GM12864 (cell line): Measurements from ENCODE around the gene SSBP1.
"Not testable (repeated sequence)": the region's sequence is repeated elsewhere in the genome, so short reads cannot be mapped to it uniquely, and the experiment has no call there.

Experiments used
- DNase-seq: peaks from one replicate; pipeline ENCODE4 v3.0.0-alpha.2; 2011; ENCODE audit warnings: low read depth
- H3K4me3 ChIP-seq: 2 replicates; pipeline ENCODE4 v1.5.1; 2011; ENCODE audit warnings: mild to moderate bottlenecking, low read depth, low read length, control low read depth
- TF ChIP-seq, protein P1 (sequence below): IDR thresholded peaks from 2 replicates; pipeline ENCODE4 v1.5.1; 2011; ENCODE audit warnings: low read depth, mild to moderate bottlenecking, moderate library complexity, low read length, control low read depth, inconsistent platforms; ENCODE audit errors: missing control alignments

Gene SSBP1

GRCh38 chr7:141754939-141755338, 16.8 kb downstream of the SSBP1 start:
- DNase-seq = no peak
- no peak overlapping the region for H3K4me3 ChIP-seq
- TF ChIP-seq, protein P1, sequence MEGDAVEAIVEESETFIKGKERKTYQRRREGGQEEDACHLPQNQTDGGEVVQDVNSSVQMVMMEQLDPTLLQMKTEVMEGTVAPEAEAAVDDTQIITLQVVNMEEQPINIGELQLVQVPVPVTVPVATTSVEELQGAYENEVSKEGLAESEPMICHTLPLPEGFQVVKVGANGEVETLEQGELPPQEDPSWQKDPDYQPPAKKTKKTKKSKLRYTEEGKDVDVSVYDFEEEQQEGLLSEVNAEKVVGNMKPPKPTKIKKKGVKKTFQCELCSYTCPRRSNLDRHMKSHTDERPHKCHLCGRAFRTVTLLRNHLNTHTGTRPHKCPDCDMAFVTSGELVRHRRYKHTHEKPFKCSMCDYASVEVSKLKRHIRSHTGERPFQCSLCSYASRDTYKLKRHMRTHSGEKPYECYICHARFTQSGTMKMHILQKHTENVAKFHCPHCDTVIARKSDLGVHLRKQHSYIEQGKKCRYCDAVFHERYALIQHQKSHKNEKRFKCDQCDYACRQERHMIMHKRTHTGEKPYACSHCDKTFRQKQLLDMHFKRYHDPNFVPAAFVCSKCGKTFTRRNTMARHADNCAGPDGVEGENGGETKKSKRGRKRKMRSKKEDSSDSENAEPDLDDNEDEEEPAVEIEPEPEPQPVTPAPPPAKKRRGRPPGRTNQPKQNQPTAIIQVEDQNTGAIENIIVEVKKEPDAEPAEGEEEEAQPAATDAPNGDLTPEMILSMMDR = peak; percentile 49

- no peak for DNase-seq
- TF ChIP-seq, protein P1 = no peak
- H3K4me3 ChIP-seq = no peak within 1 kb of the TSS
Observed at GRCh38 chr7:141763797-141764196, 25.6 kb downstream of the SSBP1 start, which contains the start of gene TAS2R3. Gene TAS2R3 (plus strand): TSS chr7:141764097. CDS start chr7:141764159, 62 bp downstream.

- H3K4me3 ChIP-seq, DNase-seq: not testable (repeated sequence)
Observed at GRCh38 chr7:141770083-141770583, 32.0 kb downstream of the SSBP1 start.

DNA sequence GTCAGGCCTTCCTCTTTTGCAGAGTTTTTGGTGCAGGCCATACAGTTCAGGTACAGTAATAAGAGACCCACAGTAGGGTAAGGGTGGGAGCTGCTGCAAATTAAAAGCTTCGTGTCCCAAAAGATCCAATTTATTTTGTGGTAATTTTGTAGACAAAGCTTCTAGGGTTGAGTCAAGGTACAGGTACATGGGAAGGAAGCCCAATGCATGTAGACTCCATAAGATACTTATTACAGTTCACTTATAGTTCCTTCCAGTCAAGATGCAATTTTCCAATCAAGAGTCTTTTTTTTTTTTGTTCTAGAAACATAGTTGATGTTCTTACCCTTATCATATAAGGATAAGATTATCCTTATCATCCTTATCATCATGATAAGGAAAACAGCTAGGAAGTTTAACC, 38.2 kb downstream of the SSBP1 start, which contains the start of gene TAS2R4:
Gene TAS2R4 (plus strand): TSS at position 301 of the 400 bp plus-strand sequence. CDS start 1,815 bp downstream, outside the sequence.
- TF ChIP-seq, protein P1 = no peak
- DNase-seq = no peak
- no peak within 1 kb of the TSS for H3K4me3 ChIP-seq

GRCh38 chr7:141785706-141786552, 47.8 kb downstream of the SSBP1 start:
- H3K4me3 ChIP-seq = no peak overlapping the region
- peak; percentile 16 for DNase-seq
- TF ChIP-seq, protein P1 = peak; percentile 75

GRCh38 chr7:141788296-141788695, 50.1 kb downstream of the SSBP1 start:
- H3K4me3 ChIP-seq = no peak overlapping the region
- no peak for DNase-seq

DNA sequence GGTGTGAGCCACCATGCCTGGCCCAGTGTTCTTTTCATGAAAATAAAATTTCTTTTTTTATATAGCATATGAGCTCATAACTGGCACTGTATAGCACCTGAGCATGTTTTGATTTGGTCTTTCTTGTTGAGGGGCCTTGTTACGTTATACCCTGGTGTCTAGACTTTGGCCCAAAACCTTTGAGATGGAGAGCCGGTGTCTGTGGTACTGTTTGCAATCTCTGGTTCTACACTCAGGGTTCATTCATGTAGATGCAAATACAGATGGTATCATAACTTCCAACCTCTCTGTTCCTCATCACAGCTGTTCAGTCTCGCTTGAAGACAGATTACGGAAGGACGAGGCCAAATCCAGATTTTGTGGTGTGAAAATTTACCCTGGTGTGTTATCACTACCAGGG, 51.8 kb downstream of the SSBP1 start, which contains the start of gene TAS2R5:
Gene TAS2R5 (plus strand): TSS at position 301 of the 400 bp plus-strand sequence. CDS start 145 bp downstream, outside the sequence.
- TF ChIP-seq, protein P1 = no peak
- no peak within 1 kb of the TSS for H3K4me3 ChIP-seq
- DNase-seq = no peak

More at GRCh38 chr7:141788296-141788695, 50.1 kb downstream of the SSBP1 start:
- TF ChIP-seq, protein P1 = no peak
